Loucy (cell line): ENCODE measurements around the gene TMEM132D.

ENCODE experiments used
- H2AFZ ChIP-seq: fragments of 200-600 bp; sonication (generic); 2 replicates; pipeline ENCODE4 v1.6.0; 2016; ENCODE audit warnings: antibody characterized with exemption, mild to moderate bottlenecking, low read length, moderate library complexity
- H3F3A ChIP-seq: fragments of 200-600 bp; 2 replicates; pipeline ENCODE4 v1.6.0; 2016; ENCODE audit warnings: antibody characterized with exemption, low read depth, mild to moderate bottlenecking
- H3K27me3 ChIP-seq: fragments of 200-600 bp; sonication (generic); 2 replicates; pipeline ENCODE4 v1.6.1; 2014; ENCODE audit warnings: low read length, mild to moderate bottlenecking; ENCODE audit not compliant: insufficient read depth, poor library complexity, severe bottlenecking
- H3K36me3 ChIP-seq: fragments of 200-600 bp; sonication (generic); 2 replicates; pipeline ENCODE4 v1.6.1; 2016; ENCODE audit warnings: low read length; ENCODE audit not compliant: insufficient read depth
- H3K4me1 ChIP-seq: fragments of 200-600 bp; sonication (generic); 2 replicates; pipeline ENCODE4 v1.5.1; 2014; ENCODE audit warnings: low read length, mild to moderate bottlenecking; ENCODE audit not compliant: insufficient read depth, poor library complexity, severe bottlenecking
- H3K4me2 ChIP-seq: fragments of 200-600 bp; sonication (generic); 2 replicates; pipeline ENCODE4 v1.6.0; 2014; ENCODE audit warnings: antibody characterized with exemption, low read length, low read depth, mild to moderate bottlenecking; ENCODE audit not compliant: poor library complexity, severe bottlenecking
- H3K4me3 ChIP-seq: fragments of 200-600 bp; sonication (generic); 2 replicates; pipeline ENCODE4 v1.5.1; 2014; ENCODE audit warnings: low read length, mild to moderate bottlenecking, mixed read lengths; ENCODE audit not compliant: poor library complexity, severe bottlenecking
- H3K79me2 ChIP-seq: fragments of 200-600 bp; sonication (generic); 2 replicates; pipeline ENCODE4 v1.6.1; 2014; ENCODE audit warnings: low read length; ENCODE audit not compliant: insufficient read depth
- H3K9ac ChIP-seq: fragments of 200-600 bp; sonication (generic); 2 replicates; pipeline ENCODE4 v1.6.0; 2014; ENCODE audit warnings: mild to moderate bottlenecking, low read depth, low read length, moderate library complexity; ENCODE audit not compliant: poor library complexity, severe bottlenecking
- H3K9me2 ChIP-seq: fragments of 200-600 bp; sonication (generic); replicated peaks from 2 replicates; pipeline ENCODE4 v1.6.1; 2016; ENCODE audit warnings: low read depth, low read length, mixed read lengths
- H3K9me3 ChIP-seq: fragments of 200-600 bp; sonication (generic); 2 replicates; pipeline ENCODE4 v1.6.1; 2014; ENCODE audit warnings: mild to moderate bottlenecking, antibody characterized with exemption, low read length, low read depth; ENCODE audit not compliant: insufficient read depth
- H4K20me1 ChIP-seq: fragments of 200-600 bp; sonication (generic); 2 replicates; pipeline ENCODE4 v1.6.0; 2014; ENCODE audit warnings: antibody characterized with exemption, low read length, mild to moderate bottlenecking; ENCODE audit not compliant: insufficient read depth, poor library complexity, severe bottlenecking
- CTCF ChIP-seq: fragments of 200-600 bp; sonication (generic); conservative IDR thresholded peaks from 2 replicates; pipeline ENCODE4 v1.5.1; 2014; ENCODE audit warnings: mild to moderate bottlenecking, antibody characterized with exemption, low read length
- EZH2phosphoT487 ChIP-seq: fragments of 200-600 bp; IDR thresholded peaks from 2 replicates; pipeline ENCODE4 v1.6.1; 2018; ENCODE audit warnings: antibody characterized with exemption, mild to moderate bottlenecking, moderate library complexity, borderline replicate concordance

Gene TMEM132D

GRCh38 chr12:129662234-129662633, 241.6 kb downstream of the TMEM132D start:
- Histone ChIP-seq H3F3A (no peaks in the 10 kb centered on the region), H2AFZ (no peak overlapping the region), H3K36me3 (no peaks in the 10 kb centered on the region), H3K27me3 (no peaks in the 10 kb centered on the region), H4K20me1 (no peaks in the 10 kb centered on the region), H3K9me2 (no peaks in the 10 kb centered on the region), H3K4me1 (no peaks in the 10 kb centered on the region), H3K79me2 (no peaks in the 10 kb centered on the region), H3K9ac (no peak overlapping the region), H3K9me3 (no peaks in the 10 kb centered on the region), H3K4me3 (no peak overlapping the region), H3K4me2 (no peak overlapping the region)
- TF ChIP-seq CTCF: no peak
- TF ChIP-seq EZH2phosphoT487: no peak

GRCh38 chr12:129660946-129661345, 242.9 kb downstream of the TMEM132D start:
- no peaks in the 10 kb centered on the region for H3K79me2 ChIP-seq
- H3K9me3 ChIP-seq: no peaks in the 10 kb centered on the region
- H3K4me1 ChIP-seq: no peaks in the 10 kb centered on the region
- H4K20me1 ChIP-seq: no peaks in the 10 kb centered on the region
- no peaks in the 10 kb centered on the region for H3F3A ChIP-seq
- no peak overlapping the region for H3K9ac ChIP-seq
- no peak overlapping the region for H2AFZ ChIP-seq
- H3K36me3 ChIP-seq: no peaks in the 10 kb centered on the region
- H3K4me3 ChIP-seq: no peak overlapping the region
- TF ChIP-seq CTCF: no peak
- TF ChIP-seq EZH2phosphoT487: no peak
- no peak overlapping the region for H3K4me2 ChIP-seq
- H3K27me3 ChIP-seq: no peaks in the 10 kb centered on the region
- no peaks in the 10 kb centered on the region for H3K9me2 ChIP-seq

GRCh38 chr12:129659961-129660622, 243.7 kb downstream of the TMEM132D start:
- Histone ChIP-seq H3F3A (no peaks in the 10 kb centered on the region), H3K27me3 (no peaks in the 10 kb centered on the region), H3K36me3 (no peaks in the 10 kb centered on the region), H2AFZ (no peak overlapping the region), H3K9ac (no peak overlapping the region), H4K20me1 (no peaks in the 10 kb centered on the region), H3K79me2 (no peaks in the 10 kb centered on the region), H3K4me2 (no peak overlapping the region), H3K4me1 (no peaks in the 10 kb centered on the region), H3K4me3 (no peak overlapping the region), H3K9me3 (no peaks in the 10 kb centered on the region), H3K9me2 (no peaks in the 10 kb centered on the region)
- TF ChIP-seq CTCF (no peak), EZH2phosphoT487 (no peak)
